ENCODE measurements around the gene UBN2. TPM values are rescaled to one million over a fixed set of nuclear protein-coding genes. Genes with fewer than 3 reads are reported as not detected.

The UBN2 gene
- total and polyA plus RNA-seq, 2 of the 13 experiments (the other 11 are each of a cell fraction or from before 2014, with no cell fraction given): 5.6 to 5.7 TPM

DNA sequence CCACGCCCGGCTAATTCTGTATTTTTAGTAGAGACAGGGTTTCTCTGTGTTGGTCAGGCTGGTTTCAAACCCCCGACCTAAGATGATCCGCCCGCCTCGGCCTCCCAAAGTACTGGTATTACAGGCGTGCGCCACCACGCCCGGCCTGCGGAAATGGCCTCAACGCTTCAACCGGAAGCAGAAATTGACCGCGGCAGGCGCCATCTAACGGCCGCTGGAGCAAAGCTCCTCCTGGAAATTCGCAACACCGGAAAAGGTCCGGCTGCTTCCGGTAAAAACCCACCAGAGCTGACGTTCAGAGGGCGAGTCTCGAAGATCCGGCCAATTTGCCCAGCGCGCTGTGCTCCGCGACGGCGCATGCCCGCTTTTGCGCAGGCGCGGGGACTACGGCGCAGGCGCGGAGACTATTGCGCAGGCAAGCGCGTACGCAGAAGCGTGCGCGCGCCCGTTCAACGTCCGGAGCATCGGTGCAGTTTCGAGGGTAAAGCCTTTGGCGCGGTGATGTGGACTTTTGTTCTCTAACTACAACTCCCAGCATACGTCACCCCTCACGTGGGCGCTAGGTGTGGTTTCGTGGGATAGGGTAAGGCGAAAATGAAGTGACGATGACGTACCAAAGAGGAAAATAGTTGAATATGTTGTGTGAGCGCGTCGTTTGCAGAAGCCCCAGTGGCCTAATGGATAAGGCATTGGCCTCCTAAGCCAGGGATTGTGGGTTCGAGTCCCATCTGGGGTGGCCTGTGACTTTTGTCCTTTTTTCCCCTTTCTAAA, 109.2 kb downstream of the UBN2 start (continued):
- TF ChIP-seq, protein P1, sequence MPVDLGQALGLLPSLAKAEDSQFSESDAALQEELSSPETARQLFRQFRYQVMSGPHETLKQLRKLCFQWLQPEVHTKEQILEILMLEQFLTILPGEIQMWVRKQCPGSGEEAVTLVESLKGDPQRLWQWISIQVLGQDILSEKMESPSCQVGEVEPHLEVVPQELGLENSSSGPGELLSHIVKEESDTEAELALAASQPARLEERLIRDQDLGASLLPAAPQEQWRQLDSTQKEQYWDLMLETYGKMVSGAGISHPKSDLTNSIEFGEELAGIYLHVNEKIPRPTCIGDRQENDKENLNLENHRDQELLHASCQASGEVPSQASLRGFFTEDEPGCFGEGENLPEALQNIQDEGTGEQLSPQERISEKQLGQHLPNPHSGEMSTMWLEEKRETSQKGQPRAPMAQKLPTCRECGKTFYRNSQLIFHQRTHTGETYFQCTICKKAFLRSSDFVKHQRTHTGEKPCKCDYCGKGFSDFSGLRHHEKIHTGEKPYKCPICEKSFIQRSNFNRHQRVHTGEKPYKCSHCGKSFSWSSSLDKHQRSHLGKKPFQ (CRISPR knock-in tag; IDR thresholded peaks at IDR 0.05; ENCODE audit: insufficient replicate concordance): peak; percentile 22
- TF ChIP-seq DR1 (CRISPR knock-in tag; IDR thresholded peaks at IDR 0.05): peak; percentile 74
- TF ChIP-seq, protein P2, sequence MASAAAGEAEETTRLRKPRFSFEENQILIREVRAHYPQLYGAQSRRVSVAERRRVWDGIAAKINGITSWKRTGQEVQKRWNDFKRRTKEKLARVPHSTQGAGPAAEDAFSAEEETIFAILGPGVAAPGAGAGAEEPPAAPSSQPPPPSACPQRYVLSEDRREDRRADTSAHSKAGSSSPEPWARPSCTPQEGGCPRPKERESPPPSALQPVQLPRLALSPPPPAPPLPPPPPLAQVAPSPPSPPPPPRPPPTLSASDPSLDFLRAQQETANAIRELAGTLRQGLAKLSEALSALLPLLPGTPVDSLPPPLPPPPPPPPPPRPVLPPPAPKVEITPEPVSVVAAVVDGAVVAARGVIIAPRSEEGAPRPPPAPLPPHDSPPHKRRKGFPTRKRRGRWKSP (CRISPR knock-in tag; IDR thresholded peaks at IDR 0.05): peak; percentile 93
- TF ChIP-seq, protein P3, sequence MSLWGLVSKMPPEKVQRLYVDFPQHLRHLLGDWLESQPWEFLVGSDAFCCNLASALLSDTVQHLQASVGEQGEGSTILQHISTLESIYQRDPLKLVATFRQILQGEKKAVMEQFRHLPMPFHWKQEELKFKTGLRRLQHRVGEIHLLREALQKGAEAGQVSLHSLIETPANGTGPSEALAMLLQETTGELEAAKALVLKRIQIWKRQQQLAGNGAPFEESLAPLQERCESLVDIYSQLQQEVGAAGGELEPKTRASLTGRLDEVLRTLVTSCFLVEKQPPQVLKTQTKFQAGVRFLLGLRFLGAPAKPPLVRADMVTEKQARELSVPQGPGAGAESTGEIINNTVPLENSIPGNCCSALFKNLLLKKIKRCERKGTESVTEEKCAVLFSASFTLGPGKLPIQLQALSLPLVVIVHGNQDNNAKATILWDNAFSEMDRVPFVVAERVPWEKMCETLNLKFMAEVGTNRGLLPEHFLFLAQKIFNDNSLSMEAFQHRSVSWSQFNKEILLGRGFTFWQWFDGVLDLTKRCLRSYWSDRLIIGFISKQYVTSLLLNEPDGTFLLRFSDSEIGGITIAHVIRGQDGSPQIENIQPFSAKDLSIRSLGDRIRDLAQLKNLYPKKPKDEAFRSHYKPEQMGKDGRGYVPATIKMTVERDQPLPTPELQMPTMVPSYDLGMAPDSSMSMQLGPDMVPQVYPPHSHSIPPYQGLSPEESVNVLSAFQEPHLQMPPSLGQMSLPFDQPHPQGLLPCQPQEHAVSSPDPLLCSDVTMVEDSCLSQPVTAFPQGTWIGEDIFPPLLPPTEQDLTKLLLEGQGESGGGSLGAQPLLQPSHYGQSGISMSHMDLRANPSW (CRISPR knock-in tag; IDR thresholded peaks at IDR 0.05; ENCODE audit: borderline replicate concordance): peak; percentile 25; the same call in 1 of the 2 replicates
- no peak for TF ChIP-seq SOX6 (IDR thresholded peaks at IDR 0.05)
- peak; percentile 80 for TF ChIP-seq SOX6 (CRISPR knock-in tag; IDR thresholded peaks at IDR 0.05)
- peak; percentile 89 for TF ChIP-seq CEBPG (CRISPR knock-in tag; IDR thresholded peaks at IDR 0.05)
- peak; percentile 78 for TF ChIP-seq ERF (CRISPR knock-in tag; IDR thresholded peaks at IDR 0.05)
- no peak for TF ChIP-seq ZNF17 (CRISPR knock-in tag; IDR thresholded peaks at IDR 0.05)
- TF ChIP-seq ZNF556 (CRISPR knock-in tag; IDR thresholded peaks at IDR 0.05; ENCODE audit: borderline replicate concordance): peak; percentile 99
- TF ChIP-seq, protein P4, sequence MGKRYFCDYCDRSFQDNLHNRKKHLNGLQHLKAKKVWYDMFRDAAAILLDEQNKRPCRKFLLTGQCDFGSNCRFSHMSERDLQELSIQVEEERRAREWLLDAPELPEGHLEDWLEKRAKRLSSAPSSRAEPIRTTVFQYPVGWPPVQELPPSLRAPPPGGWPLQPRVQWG (CRISPR knock-in tag; IDR thresholded peaks at IDR 0.05; ENCODE audit: borderline replicate concordance, low read depth): no peak
- TF ChIP-seq RNF2 (conservative IDR thresholded peaks at IDR 0.05; ENCODE audit: low read depth): peak; percentile 60
- peak; percentile 85 for TF ChIP-seq ATF7-NPFF (CRISPR knock-in tag; IDR thresholded peaks at IDR 0.05; ENCODE audit: low read depth)
- 0 out of 2 replicates have a peak, but pooled peaks have one; percentile 17 for TF ChIP-seq MTF1 (CRISPR knock-in tag; IDR thresholded peaks at IDR 0.05)
- TF ChIP-seq NRL (CRISPR knock-in tag; IDR thresholded peaks at IDR 0.05; ENCODE audit: borderline replicate concordance): peak; percentile 82; the same call in 1 of the 2 replicates
- TF ChIP-seq SNAI1 (CRISPR knock-in tag; IDR thresholded peaks at IDR 0.05; ENCODE audit: borderline replicate concordance): no peak
- peak; percentile 74; the same call in 1 of the 2 replicates for TF ChIP-seq NFATC3 (CRISPR knock-in tag; IDR thresholded peaks at IDR 0.05)
- no peak for TF ChIP-seq KDM6A (CRISPR knock-in tag; IDR thresholded peaks at IDR 0.05; ENCODE audit: low read depth)
- peak; percentile 91 for TF ChIP-seq ZNF788 (CRISPR knock-in tag; IDR thresholded peaks at IDR 0.05; ENCODE audit: borderline replicate concordance)
- TF ChIP-seq MATR3 (CRISPR knock-in tag; IDR thresholded peaks at IDR 0.05): no peak
- peak; percentile 87 for TF ChIP-seq ZFX (CRISPR knock-in tag; IDR thresholded peaks at IDR 0.05; ENCODE audit: low read depth)
- no peak for TF ChIP-seq THYN1 (CRISPR knock-in tag; IDR thresholded peaks at IDR 0.05; ENCODE audit: borderline replicate concordance, low read depth)
- no peak for TF ChIP-seq TCF12 (IDR thresholded peaks at IDR 0.05)
- no peak for TF ChIP-seq TCF12 (CRISPR knock-in tag; IDR thresholded peaks at IDR 0.05)
- TF ChIP-seq ZNF382 (CRISPR knock-in tag; IDR thresholded peaks at IDR 0.05; ENCODE audit: borderline replicate concordance): no peak
- TF ChIP-seq FOXM1 (CRISPR knock-in tag; IDR thresholded peaks at IDR 0.05): no peak
